Stimulated activated CD8-positive, alpha-beta memory T cell treated with anti-CD3 and anti-CD28 coated beads, Interleukin-15, amount 100 ng/mL, for 24 hours (primary cell): ENCODE results near the gene ROGDI.
"Not testable (repeated sequence)": the region's sequence is repeated elsewhere in the genome, so short reads cannot be mapped to it uniquely, and the experiment has no call there.

Source experiments
- DNase-seq: peaks from one replicate; pipeline ENCODE4 v3.0.0-alpha.2; 2020; ENCODE audit warnings: low read depth

Gene ROGDI

DNA sequence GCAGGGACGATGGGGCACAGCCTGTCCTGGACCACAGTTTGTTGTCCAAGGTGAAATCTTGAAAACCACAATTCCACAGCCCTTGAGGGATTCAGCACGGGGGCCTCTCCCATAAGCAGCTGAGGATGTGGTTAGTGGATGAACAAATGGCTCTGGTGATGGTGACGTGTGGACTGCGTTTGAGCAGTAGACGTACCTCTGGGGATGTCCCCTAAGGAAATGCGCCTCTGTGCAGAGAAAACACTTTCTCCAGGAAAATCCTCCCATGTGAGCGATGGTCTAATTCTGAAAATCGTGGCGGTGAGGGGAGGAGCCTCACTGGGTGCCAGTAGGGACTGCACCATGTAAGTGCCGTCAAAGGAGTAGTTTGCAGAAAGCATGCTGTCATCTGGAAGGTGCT, 11.6 kb downstream of the ROGDI start:
- DNase-seq = no peak

DNA sequence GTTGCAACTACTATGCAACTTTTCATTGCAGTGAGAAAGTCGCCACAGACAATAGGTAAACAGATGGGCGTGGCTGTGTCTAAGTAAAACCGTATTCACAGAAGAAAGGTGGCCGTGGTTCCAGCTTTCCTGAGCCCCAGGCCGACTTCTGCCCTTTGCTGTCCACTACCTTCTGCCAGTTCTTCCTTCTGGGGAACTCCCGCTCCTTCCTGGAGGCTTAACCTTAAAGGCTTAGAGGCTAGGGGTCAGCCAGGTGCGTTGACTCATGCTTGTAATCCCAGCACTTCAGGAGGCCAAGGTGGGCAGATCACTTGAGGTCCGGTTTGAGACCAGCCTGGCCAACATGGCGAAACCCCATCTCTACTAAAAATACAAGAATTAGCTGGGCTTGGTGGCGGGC, 12.2 kb downstream of the ROGDI start:
- no peak for DNase-seq

DNA sequence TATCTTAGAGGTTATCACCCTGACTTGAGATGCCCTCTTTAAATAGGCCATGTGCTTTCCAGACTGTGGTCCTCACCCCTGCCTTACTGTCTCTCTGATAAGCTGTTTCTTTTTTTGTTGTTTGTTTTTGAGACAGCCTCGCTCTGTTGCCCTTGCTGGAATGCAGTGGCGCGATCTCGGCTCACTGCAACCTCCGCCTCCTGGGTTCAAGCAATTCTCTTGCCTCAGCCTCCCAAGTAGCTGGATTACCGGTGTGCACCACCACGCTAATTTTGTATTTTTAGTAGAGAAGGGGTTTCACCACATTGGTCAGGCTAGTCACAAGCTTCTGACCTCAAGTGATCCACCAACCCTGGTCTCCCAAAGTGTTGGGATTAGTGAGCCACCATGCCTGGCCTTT, 13.5 kb downstream of the ROGDI start:
- DNase-seq = no peak

DNA sequence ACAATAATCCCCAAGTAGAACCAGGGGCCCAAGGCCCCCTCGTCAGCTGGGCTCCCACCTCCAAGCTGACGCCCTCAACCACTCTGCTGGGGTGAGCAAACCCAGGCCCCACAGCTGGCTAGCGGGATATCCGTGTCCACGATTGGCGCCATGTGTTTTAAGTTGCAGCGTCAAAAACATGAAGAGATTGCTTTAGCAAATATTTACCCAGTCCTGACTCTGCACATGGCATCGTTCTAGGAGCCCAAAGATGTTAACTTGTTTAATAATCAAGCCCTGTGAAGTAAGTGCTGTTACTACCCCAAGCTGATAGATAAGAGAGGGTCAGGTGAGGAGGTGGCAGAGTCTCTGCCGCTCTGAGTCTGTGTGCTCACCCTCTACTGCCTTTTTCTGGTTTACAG, 13.9 kb downstream of the ROGDI start:
- no peak for DNase-seq

DNA sequence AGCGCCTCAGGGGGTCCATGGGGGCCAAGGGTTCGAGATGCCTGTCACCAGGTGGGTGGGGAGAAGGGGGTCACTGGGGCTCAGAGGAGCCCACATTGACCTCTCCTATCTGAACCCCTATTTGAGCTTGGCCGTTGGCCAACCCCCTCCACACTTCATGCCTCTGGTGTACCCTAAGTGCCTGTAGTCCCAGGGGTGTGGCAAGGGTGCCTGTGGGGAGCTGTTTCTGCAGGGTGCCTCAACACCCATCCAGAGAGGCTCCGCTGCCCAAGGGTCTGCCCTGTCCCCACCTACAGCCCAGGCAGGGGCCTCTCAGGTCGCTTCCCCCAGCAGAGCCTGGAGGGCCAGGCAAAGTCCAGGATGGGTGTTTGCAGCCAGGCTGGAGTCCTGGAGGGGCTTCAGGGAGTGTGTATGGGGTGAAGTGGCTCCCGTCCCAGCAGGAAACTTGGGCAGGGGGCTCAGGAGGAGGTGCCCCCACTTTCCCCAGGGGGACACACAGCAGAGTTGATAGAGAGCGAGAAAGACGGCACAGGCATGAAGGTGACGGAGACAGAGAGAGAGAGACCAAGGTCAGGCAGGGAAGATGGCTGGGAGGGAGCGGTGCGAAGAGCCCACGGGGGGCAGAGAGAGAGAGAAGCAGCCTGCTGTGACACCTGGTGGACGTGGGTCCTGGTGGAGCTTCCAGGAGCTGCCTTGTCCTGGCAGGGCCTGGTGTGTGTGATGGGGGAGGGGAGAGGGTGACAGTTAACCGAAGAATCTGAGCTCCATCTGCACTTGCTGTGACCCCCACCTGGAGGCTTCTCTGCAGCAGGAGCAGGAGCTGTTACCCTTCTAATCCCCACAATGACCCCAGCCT, 14.6 kb downstream of the ROGDI start, which contains the start of gene SEPTIN12:
Gene SEPTIN12, minus strand, starts transcription at position 719 of the 856 bp plus-strand sequence. Its CDS starts 700 bp downstream, at position 19.
- no peak for DNase-seq

DNA sequence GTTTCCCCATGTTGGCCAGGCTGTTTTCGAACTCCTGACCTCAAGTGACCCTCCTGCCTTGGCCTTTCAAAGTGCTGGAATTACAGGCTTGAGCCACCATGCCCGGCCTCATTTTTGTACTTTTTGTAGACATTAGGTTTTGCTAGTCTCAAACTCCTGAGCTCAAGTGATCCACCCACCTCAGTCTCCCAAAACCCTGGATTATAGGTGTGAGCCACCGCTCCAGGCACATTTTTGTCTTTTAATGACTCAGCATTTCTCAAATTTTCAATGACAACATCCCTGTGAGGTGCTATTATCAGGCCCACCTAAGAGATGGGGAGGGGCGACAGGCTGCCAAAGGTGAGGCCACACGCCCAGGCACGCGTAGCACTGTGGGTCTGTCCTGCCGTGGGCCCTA, 15.4 kb downstream of the ROGDI start:
- DNase-seq = no peak

DNA sequence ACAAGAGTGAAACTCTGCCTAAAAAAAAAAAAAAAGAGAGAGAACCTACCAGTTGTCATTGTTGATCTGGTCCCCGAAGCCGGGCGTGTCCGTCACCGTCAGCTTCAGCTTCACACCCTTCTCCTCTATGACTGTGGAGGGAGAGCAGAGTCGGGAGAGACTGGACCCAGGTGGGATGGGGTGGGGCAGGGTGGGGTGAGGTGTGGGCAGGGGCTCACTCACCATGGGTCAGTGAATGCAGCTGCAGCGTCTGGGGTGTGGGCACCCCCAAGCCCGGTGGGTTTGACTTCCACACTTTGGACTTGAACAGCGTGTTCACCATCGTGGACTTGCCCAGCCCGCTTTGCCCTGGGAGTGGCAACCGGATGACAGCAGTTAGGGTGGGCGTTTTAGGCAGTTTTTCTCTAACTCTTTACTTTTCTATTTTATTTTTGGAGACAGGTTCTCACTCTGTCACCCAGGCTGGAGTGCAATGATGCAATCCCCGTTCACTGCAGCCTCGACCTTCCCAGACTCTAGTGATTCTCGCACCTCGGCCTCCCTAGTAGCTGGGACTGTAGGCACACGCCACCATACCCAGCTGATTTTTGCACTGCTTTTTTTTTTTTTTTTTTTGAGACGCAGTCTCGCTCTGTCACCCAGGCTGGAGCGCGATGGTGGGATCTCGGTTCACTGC, 16.5 kb downstream of the ROGDI start:
- no peak for DNase-seq

DNA sequence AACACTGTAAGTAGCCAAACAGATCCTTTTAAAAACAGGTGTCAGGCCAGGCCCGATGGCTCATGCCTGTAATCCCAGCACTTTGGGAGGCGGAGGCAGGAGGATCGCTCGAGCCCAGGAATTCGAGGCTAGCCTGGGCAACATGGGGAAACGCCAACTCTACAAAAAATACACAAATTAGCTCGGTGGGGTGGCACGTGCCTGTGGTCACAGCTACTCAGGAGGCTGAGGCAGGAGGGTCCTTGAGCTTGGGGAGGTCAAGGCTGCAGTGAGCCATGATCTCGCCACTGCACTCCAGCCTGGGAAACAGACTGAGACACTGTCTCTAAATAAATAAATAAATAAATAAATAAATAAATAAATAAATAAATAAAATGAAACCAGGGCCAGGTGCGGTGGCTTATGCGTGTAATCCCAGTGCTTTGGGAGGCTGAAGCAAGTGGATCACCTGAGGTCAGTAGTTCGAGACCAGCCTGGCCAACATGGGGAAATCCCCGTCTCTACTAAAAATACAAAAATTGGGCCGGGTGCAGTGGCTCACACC, 17.9 kb downstream of the ROGDI start:
- not testable (repeated sequence) for DNase-seq

DNA sequence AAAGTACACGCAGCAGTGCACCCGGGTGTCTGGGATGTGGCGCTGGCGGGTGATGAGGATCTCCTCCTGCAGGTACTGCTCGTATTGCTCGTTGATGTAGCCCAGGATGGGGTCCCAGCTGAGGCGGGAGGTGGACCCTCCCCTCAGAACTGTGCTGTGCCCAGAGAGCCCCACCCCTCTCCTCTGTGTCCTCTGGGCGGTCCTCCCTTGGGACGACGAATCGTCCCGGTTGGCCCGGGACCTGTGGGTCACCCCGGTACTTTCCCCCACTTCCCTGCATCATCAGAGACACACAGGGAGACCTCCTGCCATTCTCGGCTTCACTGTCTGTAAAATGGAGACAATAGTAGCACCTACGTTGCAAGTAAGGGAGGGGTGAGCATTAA, 18.5 kb downstream of the ROGDI start:
- DNase-seq = no peak

DNA sequence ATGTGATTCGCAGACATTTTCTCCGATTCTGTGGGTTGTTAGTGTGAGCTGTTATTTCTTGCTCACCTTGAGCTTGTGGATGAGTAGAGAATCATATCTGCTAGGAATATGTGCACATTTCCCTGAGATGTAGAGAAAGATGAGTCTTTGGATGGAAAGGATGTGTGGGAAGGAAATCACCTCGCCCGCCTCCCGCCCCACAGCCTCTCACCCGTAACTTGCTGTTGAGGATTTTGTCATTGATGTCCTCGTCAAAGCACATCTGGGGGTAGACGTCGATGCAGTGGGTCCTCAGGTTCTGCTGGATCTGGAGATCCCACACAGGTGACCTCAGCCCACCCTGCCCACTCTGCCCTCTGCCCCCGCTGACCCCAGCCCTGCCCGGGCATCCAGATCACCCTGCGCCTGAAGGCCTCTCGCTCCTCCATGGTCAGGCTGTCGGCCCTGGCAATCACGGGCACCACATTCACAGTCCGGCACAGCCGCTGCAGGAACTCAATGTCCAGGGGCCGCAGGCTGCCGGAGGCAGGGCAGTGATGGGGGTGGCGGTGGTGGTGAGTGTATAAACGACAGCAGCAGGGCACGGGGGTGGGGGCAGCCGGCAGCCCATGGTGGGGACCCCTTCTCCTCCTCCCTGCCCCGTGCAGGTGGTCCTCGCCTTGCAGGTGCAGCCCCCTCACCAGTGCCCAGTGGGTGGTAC, 19.0 kb downstream of the ROGDI start:
- no peak for DNase-seq

DNA sequence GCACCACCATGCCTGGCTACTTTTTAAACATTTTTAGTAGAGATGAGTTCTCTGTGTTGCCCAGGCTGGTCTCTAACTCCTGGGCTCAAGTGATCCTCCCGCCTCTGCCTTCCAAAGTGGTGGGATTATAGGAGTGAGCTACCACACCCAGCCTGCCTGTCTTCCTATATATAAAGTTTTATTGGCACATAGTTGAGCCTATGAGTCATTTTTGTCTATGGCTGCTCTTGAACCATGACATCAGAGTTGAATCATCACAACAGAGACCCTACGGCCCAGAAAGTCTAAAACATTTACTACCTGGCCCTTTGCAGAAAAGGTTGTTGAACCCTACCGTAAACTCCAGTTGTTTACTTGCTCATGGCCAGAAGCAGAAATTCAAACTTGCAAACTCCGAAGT, 22.2 kb downstream of the ROGDI start:
- DNase-seq = no peak

DNA sequence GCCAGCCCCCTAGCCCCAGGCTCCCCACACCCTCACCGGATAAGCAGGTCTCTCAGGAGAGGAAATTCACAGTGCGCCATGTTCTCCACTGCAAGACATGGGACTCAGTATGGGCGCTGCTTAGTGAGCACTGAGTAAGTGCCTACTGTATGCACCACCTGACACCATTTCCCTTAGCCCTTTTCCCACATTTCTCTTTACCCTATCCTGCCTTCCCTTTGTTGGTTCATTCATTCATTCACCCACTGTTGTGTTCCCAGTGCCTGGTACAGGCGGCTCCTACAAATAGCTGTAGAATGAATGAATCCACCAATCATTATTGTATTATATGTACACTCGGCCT, 24.4 kb downstream of the ROGDI start:
- DNase-seq = no peak

DNA sequence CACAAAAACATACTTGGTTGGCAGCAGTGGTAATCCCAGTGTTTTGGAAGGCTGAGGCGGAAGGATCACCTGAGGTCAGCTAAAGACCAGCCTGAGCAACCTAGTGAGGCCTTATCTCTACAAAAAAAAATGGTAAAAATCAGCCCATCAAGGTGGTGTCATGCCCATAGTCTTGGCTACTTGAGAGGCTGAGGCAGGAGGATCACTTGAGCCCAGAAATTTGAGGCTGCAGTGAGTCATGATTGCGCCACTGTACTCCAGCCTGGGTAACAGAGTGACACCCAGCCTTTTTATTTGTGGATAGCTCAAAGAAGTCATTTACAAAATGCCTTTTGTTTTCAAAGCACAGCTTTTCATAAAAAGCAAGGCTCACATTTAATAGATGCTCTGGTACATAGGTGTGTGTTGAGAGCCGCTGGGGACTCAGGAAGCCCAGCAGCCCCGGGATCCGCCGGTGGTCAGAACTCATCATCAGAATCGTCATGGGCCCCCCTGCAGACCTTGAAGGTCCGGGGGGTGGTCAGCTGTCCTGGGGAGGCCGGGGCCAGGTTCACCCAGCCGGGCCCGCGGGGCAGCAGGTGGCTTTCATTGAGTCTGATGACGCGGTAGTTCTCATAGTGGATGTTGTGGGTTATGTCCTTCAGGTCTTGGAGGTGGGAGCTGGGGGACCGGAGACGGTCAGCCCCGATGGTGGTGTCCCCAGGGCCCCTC, 24.9 kb downstream of the ROGDI start:
- no peak for DNase-seq

DNA sequence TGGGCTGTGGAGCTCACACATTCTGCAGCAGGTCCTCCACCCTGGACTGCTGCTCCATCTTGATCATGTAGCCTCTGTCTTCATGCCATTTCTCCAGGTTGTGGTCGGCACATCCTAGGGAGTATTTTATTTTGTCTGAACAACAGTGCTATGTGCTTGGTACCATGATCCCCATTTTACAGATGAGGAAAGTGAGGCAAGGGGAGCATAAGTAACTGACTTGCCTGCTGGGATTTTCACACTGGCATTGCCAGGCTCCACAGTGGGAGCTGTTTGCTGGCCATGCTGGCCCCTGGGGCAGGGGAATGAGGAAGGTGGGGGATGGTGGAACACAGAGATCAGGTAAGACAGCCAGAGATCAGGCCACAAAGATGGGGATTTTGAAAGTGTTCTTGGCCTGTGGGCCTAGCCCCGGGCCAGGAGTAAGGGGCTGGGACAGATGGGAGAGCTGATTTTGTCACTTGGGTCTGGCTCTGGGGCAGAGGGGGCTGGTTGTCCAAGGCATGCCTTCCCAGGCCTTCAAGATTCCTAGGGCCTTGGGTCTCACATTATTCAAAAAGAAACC, 26.2 kb downstream of the ROGDI start:
- DNase-seq = no peak

DNA sequence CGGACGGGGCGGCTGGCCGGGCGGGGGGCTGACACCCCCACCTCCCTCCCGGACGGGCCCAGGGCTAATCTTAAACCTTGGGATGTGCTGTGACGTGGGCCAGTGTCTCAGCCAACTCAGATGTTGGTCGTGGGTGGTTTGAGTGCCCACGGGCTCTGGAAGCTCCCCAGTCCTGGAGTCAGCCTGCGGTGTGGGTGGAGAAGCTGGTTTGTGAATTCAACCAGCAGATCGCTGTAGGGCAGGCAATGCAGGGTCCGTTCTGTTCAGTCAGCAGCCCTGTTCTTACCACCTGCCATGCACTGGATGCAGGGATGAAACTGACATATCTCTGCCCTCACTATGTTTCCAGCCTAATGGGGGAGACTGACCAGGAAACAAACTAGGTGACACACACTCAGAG, 27.4 kb downstream of the ROGDI start:
- no peak for DNase-seq

DNA sequence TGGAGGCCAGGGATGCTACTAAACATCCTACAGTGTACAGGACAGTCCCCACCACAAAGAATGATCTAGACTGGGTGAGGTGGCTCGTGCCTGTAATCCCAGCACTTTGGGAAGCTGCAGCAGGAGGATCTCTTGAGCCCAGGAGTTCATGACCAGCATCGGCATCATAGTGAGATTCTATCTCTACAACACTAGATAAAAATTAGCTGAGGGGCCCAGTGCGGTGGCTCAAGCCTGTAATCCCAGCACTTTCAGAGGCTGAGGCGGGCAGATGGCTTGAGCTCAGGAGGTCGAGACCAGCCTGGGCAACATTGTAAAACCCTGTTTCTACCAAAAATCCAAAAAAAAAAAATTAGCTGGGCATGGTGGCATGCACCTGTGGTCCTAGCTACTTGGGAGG, 30.1 kb downstream of the ROGDI start:
- no peak for DNase-seq

DNA sequence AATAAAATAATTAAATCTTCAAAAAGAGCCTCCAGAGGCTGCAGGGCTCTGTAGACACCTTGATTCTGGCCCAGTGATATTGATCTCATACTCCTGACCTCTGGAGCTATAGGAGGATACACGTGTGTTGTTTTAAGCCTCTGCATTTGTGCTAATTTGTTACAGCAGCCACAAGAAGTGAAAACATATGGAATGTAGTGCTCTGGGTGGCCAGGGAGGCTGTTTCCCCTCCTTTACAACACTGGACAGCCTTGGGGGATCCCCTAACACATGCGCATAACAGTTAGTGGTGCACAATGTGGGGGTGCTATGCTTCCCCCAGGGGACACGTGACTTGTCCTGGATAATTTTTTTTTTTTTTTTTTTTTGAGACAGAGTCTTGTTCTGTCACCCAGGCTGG, 30.8 kb downstream of the ROGDI start:
- no peak for DNase-seq

DNA sequence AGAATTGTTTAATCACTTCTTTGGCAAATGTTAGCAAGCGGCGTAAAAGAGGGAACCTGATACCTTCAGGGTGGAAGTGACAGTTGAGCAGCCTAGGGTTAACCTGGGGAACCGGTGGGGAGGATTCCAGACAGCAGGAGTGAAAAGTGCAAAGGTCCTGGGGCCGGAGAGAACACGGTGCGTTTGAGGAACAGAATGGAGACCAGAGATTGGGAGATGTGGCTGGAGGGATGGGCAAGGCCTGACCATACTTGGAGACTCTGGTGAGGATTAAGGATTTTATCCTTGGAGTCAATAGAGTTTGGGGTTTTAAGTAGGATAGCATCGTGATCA, 33.2 kb downstream of the ROGDI start:
- no peak for DNase-seq

DNA sequence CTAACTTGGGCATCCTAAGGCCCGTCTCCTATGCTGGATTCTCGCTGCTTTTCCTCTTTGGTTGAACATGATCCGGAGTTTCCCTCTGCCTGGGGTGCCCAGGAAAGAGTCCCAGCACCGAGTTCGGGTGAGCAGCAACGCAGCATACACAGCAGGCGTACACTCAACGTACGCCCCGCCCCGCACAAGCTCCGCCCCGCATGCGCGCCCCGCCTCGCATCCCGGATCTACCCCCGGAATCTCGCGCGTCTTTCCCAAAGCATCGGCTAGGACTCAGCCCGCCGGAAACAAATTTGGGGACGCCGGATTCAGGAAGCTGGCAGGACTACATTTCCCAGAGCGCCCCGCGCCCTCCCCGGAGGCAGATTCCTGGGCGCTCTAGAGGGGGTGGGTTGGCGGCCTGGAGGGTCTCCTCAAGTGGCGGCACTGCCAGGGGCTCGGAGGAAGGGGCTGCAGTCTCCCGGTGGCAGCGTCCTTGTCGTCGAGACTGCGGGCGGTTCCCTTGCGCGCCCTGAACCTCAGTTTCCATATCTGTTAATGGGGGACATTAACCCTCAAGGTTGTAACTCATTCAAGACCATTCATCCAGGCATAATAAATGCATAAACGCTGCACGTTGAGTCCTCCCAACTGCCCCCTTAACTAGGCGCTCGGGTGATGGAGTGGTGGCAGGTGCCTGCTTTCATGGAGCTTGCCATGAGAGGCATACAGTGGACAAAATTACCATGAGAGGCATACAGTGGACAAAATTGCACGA, 33.7 kb downstream of the ROGDI start:
- DNase-seq = peak; percentile 67

DNA sequence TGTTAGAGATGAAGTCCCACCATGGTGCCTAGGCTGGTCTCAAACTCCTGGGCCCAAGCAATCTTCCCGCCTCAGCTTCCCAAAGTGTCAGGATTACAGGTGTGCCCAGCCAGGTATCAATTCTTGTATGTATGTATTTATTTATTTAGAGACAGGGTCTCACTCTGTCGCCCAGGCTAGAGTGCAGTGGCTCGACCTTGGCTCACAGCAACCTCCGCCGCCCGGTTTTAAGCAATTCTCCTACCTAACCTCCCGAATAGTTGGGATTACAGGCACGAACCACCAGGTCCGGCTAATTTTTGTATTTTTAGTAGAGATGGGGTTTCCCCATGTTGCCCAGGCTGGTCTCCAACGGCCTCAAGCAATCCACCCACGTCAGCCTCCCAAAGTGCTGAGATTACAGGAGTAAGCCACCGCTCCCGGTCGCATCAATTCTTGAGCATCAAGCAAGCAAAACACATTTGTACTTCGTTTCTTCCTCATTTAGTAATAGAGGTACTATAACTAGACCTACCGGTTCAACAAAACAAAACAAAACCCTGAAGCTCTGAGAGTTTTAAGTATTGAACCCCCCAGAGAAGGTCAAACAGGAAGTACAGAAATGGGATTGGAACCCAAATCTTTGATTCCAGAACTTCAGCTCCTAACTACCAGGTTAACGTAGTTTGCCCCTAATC, 34.4 kb downstream of the ROGDI start:
- DNase-seq = no peak
